Right renal pelvis (tissue), 4 donors: ENCODE measurements around the gene PRSS1. TPM values are rescaled to one million over a fixed set of nuclear protein-coding genes. Genes with fewer than 3 reads are reported as not detected.

ENCODE experiments used
- polyA plus RNA-seq, 4 donors: library from polyadenylated mRNA; unstranded; fragments of 120-200 nt; gene quantifications; one replicate each; pipeline ENCODE4 v1.2.1, GENCODE V29; 2013; ENCODE audit not compliant: insufficient read length in 4 of 4

PRSS1 gene
- polyA plus RNA-seq, 4 donors: not detected

Other genes starting within 250 kb of the PRSS1 start
- gene PRSS2, start 21.5 kb downstream of the PRSS1 start, polyA plus RNA-seq: not detected
- 10 to 100 TPM; 18.9 to 24.9 (median 20.9) TPM for gene EPHB6, start 105.6 kb downstream of the PRSS1 start, polyA plus RNA-seq
- gene TRPV6, start 136.3 kb downstream of the PRSS1 start, polyA plus RNA-seq: 10 to 100 TPM in 2 of 4 donors, 1 to 10 TPM in 2; 9.1 to 14.8 (median 11.1) TPM
- 1 to 10 TPM in 1 of 4 donors, under 1 TPM in 3; 0.58 to 1.5 (median 0.81) TPM for gene TRPV5, start 184.3 kb downstream of the PRSS1 start, polyA plus RNA-seq
- under 1 TPM in 3 of 4 donors, not detected in 1; 0.43 to 0.67 (median 0.53) TPM for gene LLCFC1, start 190.0 kb downstream of the PRSS1 start, polyA plus RNA-seq
- 1 to 10 TPM; 1.6 to 3.1 (median 2.2) TPM for gene KEL, start 212.9 kb downstream of the PRSS1 start, polyA plus RNA-seq